ENCODE data around the gene UBL4A. TPM values are rescaled to one million over a fixed set of nuclear protein-coding genes. Genes with fewer than 3 reads are reported as not detected.

UBL4A gene
- total and polyA plus RNA-seq, 5 donors from 2014 or later, result 12.5 to 59.5 (median 55.0) TPM

DNA sequence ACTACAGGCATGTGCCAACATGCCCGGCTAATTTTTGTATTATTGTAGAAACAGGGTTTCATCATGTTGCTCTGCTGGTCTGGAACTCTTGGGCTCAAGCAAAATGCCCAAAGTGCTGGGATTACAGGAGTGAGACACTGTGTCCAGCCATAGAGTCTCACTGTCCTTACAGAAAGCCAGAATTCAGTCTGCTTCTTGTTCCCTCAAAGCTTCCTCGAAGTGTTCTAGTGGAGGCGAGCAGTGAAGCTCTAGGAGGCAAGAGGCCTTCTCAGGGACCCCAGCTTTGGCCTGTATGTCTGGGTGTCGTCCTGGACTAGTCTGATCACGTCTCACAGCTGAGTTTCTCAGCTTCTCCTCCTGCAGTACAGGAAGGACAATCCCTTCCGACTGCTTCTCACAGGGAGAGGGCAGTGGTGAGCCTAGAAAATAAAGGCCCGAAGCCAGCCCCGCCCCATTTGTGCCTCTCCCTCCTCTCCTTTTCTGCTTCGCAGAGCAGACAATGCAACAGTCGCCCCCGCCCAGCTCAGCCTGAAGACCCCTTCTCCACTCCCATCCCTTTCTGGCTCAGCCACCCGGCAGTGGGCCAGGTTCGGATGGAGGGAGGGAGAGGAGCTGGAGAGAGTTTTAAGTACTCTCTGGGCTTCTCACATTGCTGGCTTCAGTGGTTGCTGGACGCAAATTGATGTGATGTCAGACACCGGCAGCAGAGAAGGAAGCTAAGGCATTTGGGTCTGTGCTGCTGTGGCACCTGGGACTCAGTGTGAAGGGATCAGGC, 40.7 kb upstream of the UBL4A start:
- Mint-ChIP-seq H3K4me3 (peak overlapping the region in 1 of 4 donors; percentile 68), H3K36me3 (no peaks in the 10 kb centered on the region), H3K9me3 (no peaks in the 10 kb centered on the region), H3K4me1 (peaks cover 0 to 30% (median 8%) of the 10 kb centered on the region in 4 donors), H3K27ac (peak overlapping the region; percentile 55 to 90 (median 56)), H3K27me3 (no peaks in the 10 kb centered on the region)
- no peaks in the 10 kb centered on the region for H3K27me3 ChIP-seq (ENCODE audit: control insufficient read depth, insufficient read depth, low read length)
- ATAC-seq (ENCODE audit: low read depth in 2 of 2), result peak; percentile 85 to 87
- no peaks in the 10 kb centered on the region for H3K36me3 ChIP-seq (ENCODE audit: control insufficient read depth, insufficient read depth, low read length)
- peaks cover 13% of the 10 kb centered on the region for H3K4me1 ChIP-seq (ENCODE audit: control insufficient read depth, insufficient read depth, low read length, poor library complexity, severe bottlenecking)
- peak; percentile 40 to 77 (median 50) for DNase-seq
- H3K4me3 ChIP-seq (ENCODE audit: low read depth, low read length), result no peak overlapping the region
- H3K9me3 ChIP-seq (ENCODE audit: control insufficient read depth in 2 of 2, low read length in 2 of 2), result no peaks in the 10 kb centered on the region
- no peak overlapping the region for H3K27ac ChIP-seq (ENCODE audit: insufficient read depth, low read length, poor library complexity, severe bottlenecking)

DNA sequence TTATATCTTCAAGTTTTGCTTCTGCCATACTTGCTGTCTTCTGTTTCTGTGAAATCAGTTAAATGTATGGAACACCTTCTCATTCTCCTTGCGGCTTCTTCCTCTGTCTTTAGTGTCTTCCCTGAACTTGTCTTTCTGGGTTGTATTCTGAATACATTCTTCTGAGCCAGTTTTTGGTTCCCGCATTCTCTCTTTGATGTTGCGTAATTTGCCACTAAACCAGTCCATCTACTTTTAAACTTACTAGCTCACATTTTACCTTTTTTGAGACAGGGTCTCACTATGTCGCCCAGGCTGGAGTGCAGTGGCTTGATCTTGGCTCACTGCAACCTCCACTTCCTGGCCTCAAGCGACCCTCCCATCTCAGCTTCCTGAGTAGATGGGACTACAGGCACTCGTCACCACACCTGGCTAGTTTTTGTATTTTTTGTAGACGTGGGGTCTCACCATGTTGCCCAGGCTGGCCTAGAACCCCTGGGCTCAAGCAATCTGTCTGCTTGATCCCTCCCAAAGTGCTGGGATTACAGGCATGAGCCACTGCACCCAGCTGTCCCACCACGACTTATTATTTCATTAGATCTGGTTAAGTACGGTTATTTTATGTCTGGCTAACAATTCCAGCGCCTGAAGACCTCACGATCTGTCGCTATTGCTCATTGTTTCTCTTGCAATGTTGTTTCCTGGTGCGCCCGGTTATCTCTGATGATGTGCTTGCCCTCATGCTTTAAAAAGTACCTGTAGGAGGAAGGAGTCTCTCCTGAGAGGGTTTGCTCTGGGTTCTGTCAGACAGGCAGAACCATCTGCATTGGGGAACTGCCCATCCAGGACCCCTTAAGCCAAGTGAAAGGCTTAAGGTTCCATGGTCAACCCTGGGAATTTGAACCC, 39.4 kb upstream of the UBL4A start:
- Mint-ChIP-seq H3K4me1 (peaks cover 0 to 27% (median 8%) of the 10 kb centered on the region in 4 donors), H3K36me3 (no peaks in the 10 kb centered on the region), H3K27ac (peak overlapping the region in 2 of 3 donors; percentile 12 to 56), H3K27me3 (no peaks in the 10 kb centered on the region), H3K9me3 (no peaks in the 10 kb centered on the region), H3K4me3 (peak overlapping the region in 1 of 4 donors; percentile 19)
- DNase-seq (no peak), ATAC-seq (ENCODE audit: low read depth in 2 of 2) (no peak)
- Histone ChIP-seq H3K36me3 (ENCODE audit: control insufficient read depth, insufficient read depth, low read length) (no peaks in the 10 kb centered on the region), H3K4me1 (ENCODE audit: control insufficient read depth, insufficient read depth, low read length, poor library complexity, severe bottlenecking) (peaks cover 13% of the 10 kb centered on the region), H3K9me3 (ENCODE audit: control insufficient read depth in 2 of 2, low read length in 2 of 2) (no peaks in the 10 kb centered on the region), H3K27ac (ENCODE audit: insufficient read depth, low read length, poor library complexity, severe bottlenecking) (no peak overlapping the region), H3K27me3 (ENCODE audit: control insufficient read depth, insufficient read depth, low read length) (no peaks in the 10 kb centered on the region), H3K4me3 (ENCODE audit: low read depth, low read length) (no peak overlapping the region)

DNA sequence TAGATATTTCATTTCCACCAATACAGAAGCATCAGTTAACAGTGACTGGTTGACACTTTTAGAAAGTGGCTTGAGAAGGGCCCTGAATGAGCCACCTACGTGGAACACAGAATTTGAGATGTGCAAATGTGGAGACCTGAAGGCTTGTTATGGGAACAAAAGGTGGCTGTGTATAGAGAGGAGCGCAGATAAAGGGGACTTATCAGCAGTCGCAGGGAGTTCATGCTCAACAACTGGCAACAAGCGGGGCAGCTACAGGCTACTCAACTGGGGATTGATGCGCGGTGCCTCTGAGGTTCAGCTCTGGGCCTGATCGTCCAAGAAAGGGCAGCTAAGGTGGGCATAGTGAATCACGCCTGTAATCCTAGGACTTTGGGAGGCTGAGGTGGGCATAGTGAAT, 33.0 kb upstream of the UBL4A start:
- Histone ChIP-seq H3K4me1 (ENCODE audit: control insufficient read depth, insufficient read depth, low read length, poor library complexity, severe bottlenecking) (peaks cover 14% of the 10 kb centered on the region), H3K9me3 (ENCODE audit: control insufficient read depth in 2 of 2, low read length in 2 of 2) (no peaks in the 10 kb centered on the region), H3K27ac (ENCODE audit: insufficient read depth, low read length, poor library complexity, severe bottlenecking) (no peak overlapping the region), H3K36me3 (ENCODE audit: control insufficient read depth, insufficient read depth, low read length) (no peaks in the 10 kb centered on the region), H3K27me3 (ENCODE audit: control insufficient read depth, insufficient read depth, low read length) (no peaks in the 10 kb centered on the region), H3K4me3 (ENCODE audit: low read depth, low read length) (no peak overlapping the region)
- ATAC-seq (ENCODE audit: low read depth in 2 of 2) (no peak), DNase-seq (no peak)
- Mint-ChIP-seq H3K4me1 (peaks cover 0 to 14% (median 0%) of the 10 kb centered on the region in 4 donors), H3K27ac (no peak overlapping the region), H3K27me3 (no peaks in the 10 kb centered on the region), H3K4me3 (no peak overlapping the region), H3K9me3 (no peaks in the 10 kb centered on the region), H3K36me3 (no peaks in the 10 kb centered on the region)

DNA sequence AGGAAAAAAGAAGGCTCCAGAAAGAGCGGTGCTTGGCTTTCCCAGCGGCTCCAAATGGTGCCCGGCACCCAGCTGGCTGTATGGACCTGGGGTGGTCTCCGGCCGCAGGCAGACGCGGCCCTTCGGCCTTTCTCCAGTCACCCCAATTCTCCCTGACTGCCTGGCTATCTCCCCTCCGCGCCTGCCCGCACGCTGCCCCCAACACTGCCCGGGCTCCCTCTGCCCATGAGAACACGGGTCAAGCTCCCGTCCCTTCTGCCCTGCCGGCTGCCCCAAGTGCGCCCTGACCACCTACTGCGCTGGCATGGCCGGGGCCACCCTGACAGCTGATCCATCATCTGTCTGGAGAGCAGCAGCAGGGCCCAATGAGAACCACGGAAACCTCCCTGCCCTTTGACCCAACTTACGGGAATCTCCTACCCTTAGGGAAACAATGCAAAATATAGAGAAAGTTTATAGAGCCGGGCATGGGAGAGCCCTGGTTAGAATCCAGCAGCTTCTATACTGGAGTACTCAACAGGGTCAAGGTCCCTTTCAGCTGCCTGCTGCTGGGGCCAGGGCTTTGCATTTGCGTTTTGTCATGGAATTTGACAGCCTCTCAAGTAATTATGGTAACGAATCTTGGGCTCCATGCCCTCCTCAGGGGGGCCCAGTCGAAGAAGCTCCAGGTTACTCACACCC, 30.8 kb upstream of the UBL4A start:
- H3K27me3 ChIP-seq (ENCODE audit: control insufficient read depth, insufficient read depth, low read length), result no peaks in the 10 kb centered on the region
- peak overlapping the region; percentile 71 for H3K27ac ChIP-seq (ENCODE audit: insufficient read depth, low read length, poor library complexity, severe bottlenecking)
- Mint-ChIP-seq H3K36me3 (peaks cover 5% of the 10 kb centered on the region), H3K9me3 (no peaks in the 10 kb centered on the region), H3K4me1 (peaks cover 0 to 25% (median 5%) of the 10 kb centered on the region in 4 donors), H3K4me3 (peak overlapping the region; percentile 9 to 89 (median 51)), H3K27me3 (no peaks in the 10 kb centered on the region), H3K27ac (no peak overlapping the region)
- peak overlapping the region; percentile 80 for H3K4me3 ChIP-seq (ENCODE audit: low read depth, low read length)
- DNase-seq (no peak), ATAC-seq (ENCODE audit: low read depth in 2 of 2) (no peak)
- peaks cover 14% of the 10 kb centered on the region for H3K4me1 ChIP-seq (ENCODE audit: control insufficient read depth, insufficient read depth, low read length, poor library complexity, severe bottlenecking)
- H3K9me3 ChIP-seq (ENCODE audit: control insufficient read depth in 2 of 2, low read length in 2 of 2), result no peaks in the 10 kb centered on the region
- no peaks in the 10 kb centered on the region for H3K36me3 ChIP-seq (ENCODE audit: control insufficient read depth, insufficient read depth, low read length)

DNA sequence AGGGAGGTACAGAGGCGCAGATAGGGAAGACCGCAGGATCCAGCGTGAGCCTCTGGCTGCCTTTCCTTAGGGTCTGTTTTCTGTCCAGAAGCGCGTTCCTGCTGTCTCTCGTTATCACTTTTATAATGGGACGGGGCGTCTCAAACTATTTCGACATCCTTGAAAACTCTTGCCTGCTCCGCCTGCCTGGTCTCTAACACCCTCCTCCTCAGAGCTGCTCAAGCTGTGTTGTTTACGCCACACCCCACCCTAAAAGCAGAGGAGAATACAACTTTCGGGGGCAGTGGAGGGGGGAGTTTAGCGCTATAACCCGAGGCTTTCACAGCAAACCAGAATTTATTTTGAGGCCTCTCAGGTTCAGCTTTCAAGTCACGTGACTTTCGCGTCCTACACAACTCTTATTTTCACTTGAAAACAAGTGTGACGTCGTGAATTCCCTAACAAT, 30.3 kb upstream of the UBL4A start:
- Mint-ChIP-seq H3K36me3 (peaks cover 5% of the 10 kb centered on the region), H3K27ac (peak overlapping the region; percentile 90 to 95 (median 91)), H3K4me3 (peak overlapping the region; percentile 51 to 89 (median 83)), H3K4me1 (peaks cover 0 to 28% (median 5%) of the 10 kb centered on the region in 4 donors), H3K27me3 (no peaks in the 10 kb centered on the region), H3K9me3 (no peaks in the 10 kb centered on the region)
- ATAC-seq (ENCODE audit: low read depth in 2 of 2) (no peak), DNase-seq (peak in 1 of 3 donors; percentile 45)
- Histone ChIP-seq H3K36me3 (ENCODE audit: control insufficient read depth, insufficient read depth, low read length) (no peaks in the 10 kb centered on the region), H3K4me1 (ENCODE audit: control insufficient read depth, insufficient read depth, low read length, poor library complexity, severe bottlenecking) (peaks cover 17% of the 10 kb centered on the region), H3K27me3 (ENCODE audit: control insufficient read depth, insufficient read depth, low read length) (no peaks in the 10 kb centered on the region), H3K4me3 (ENCODE audit: low read depth, low read length) (peak overlapping the region; percentile 80), H3K27ac (ENCODE audit: insufficient read depth, low read length, poor library complexity, severe bottlenecking) (peak overlapping the region; percentile 71), H3K9me3 (ENCODE audit: control insufficient read depth in 2 of 2, low read length in 2 of 2) (no peaks in the 10 kb centered on the region)

DNA sequence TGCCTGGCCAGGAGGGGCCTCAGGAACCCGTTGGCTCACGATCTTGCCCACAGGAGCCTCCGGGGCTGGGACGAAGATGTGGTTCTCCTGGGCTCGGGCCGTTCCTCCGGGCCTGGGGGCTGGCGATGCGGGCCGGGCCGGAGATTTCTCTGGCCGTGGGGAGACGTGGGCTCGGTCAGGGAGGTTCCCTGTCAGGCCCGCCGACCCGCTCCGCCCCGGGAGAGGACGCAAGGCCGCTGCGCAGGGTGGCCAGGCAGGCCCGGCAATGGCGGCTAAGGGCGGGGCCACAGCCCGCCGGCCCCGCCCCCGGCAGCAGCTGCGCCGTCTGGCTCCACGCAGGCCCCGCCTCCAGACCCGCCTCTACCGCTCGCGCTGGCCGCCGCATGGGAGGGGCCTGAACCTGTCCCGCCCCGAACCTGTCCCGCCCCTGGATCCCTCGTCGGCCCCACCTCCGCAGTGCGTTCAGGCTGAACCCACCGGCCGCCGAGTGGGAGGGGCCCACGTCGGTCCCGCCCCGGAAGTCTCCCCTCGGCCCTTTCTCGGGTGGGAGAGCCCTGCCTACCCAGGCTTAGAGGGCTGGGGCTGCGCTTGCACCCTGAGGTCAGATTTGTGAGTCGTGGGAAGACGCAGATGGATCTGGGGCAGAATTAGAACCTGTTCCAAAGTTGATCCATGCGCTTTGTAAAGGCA, 29.7 kb upstream of the UBL4A start, which contains the start of gene FAM3A:
TSS of gene FAM3A (minus strand) at position 267 of the 690 bp plus-strand sequence. CDS start 460 bp downstream, outside the sequence.
- Mint-ChIP-seq H3K27ac (peak within 1 kb of the TSS; percentile 90 to 95 (median 95)), H3K4me1 (peaks cover 0 to 34% (median 6%) of the 10 kb centered on the region in 4 donors), H3K4me3 (peak within 1 kb of the TSS; percentile 84 to 91 (median 88)), H3K9me3 (no peaks in the 10 kb centered on the region), H3K27me3 (no peaks in the 10 kb centered on the region), H3K36me3 (peaks cover 5% of the 10 kb centered on the region)
- no peaks in the 10 kb centered on the region for H3K27me3 ChIP-seq (ENCODE audit: control insufficient read depth, insufficient read depth, low read length)
- DNase-seq, result peak; percentile 88 to 90 (median 89)
- peaks cover 22% of the 10 kb centered on the region for H3K4me1 ChIP-seq (ENCODE audit: control insufficient read depth, insufficient read depth, low read length, poor library complexity, severe bottlenecking)
- H3K9me3 ChIP-seq (ENCODE audit: control insufficient read depth in 2 of 2, low read length in 2 of 2), result no peaks in the 10 kb centered on the region
- peak within 1 kb of the TSS; percentile 80 for H3K4me3 ChIP-seq (ENCODE audit: low read depth, low read length)
- ATAC-seq (ENCODE audit: low read depth in 2 of 2), result peak; percentile 95 to 96
- peak within 1 kb of the TSS; percentile 71 for H3K27ac ChIP-seq (ENCODE audit: insufficient read depth, low read length, poor library complexity, severe bottlenecking)
- no peaks in the 10 kb centered on the region for H3K36me3 ChIP-seq (ENCODE audit: control insufficient read depth, insufficient read depth, low read length)
